Nephron (organoid): ENCODE results near the gene NR3C2.
A peak's percentile ranks its signal among the peaks of the same experiment; 100 is the strongest.

Experiments used
- H3K27ac Mint-ChIP-seq, 3 experiments: 2 replicates each; pipeline ENCODE4 v1.8.0; 2020; ENCODE audit warnings: mixed read lengths in 3 of 3, mild to moderate bottlenecking in 2 of 3, moderate library complexity in 1 of 3
- H3K27me3 Mint-ChIP-seq: 2 replicates; pipeline ENCODE4 v1.8.0; 2021; ENCODE audit warnings: low read depth, mild to moderate bottlenecking, moderate library complexity, mixed read lengths
- H3K36me3 Mint-ChIP-seq: 2 replicates; pipeline ENCODE4 v1.8.0; 2020; ENCODE audit warnings: low read depth, mixed read lengths
- H3K4me1 Mint-ChIP-seq: 2 replicates; pipeline ENCODE4 v1.8.0; 2020; ENCODE audit warnings: mixed read lengths
- H3K4me3 Mint-ChIP-seq, 3 experiments: 2 replicates each; pipeline ENCODE4 v1.8.0; 2020; ENCODE audit warnings: mild to moderate bottlenecking in 3 of 3, mixed read lengths in 3 of 3, moderate library complexity in 2 of 3
- H3K9me3 Mint-ChIP-seq: 2 replicates; pipeline ENCODE4 v1.8.0; 2020; ENCODE audit warnings: mixed read lengths
- TF ChIP-seq, protein P1 (sequence below), 3 experiments: fragments of 200-600 bp; sonication (generic); IDR thresholded peaks; one replicate each; pipeline ENCODE4 v1.5.0; 2021; ENCODE audit warnings: antibody characterized with exemption in 3 of 3; ENCODE audit not compliant: unreplicated experiment in 3 of 3

NR3C2 gene

DNA sequence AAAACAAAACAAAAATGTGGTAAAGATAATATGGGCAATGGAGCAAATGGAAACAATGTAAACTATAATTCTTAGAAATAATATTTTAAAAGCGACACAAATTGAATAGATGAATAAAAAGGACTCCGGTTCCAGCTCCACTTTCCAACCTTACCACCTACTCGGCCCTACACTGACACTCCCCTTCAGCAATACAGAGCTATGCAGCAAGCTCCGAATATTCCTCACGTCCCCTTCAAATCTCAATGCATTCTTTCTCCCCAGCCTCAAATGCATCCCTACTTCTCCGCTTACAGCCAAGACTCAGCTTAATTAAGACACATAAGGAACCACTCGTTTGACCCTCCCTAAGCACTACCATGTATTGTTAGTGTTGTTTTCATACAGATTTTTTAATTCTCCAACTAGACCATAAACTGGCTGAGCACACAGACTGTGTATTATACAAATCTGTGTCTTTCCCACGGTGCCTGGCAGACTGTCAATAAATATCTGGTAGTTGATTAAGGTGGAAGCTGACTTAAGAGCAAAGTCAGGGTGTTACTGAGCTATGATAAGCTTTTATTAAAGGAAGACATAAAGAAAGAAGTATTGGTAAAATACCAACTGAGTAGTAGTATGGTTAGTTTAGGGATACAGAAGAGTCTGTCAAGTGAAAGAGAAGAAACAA lies 219.1 kb downstream of the NR3C2 start:
- no peak overlapping the region for H3K27ac Mint-ChIP-seq
- H3K36me3 Mint-ChIP-seq = no peaks in the 10 kb centered on the region
- H3K27me3 Mint-ChIP-seq = no peaks in the 10 kb centered on the region
- H3K4me3 Mint-ChIP-seq = no peak overlapping the region
- no peaks in the 10 kb centered on the region for H3K4me1 Mint-ChIP-seq
- H3K9me3 Mint-ChIP-seq = no peaks in the 10 kb centered on the region
- TF ChIP-seq, protein P1, sequence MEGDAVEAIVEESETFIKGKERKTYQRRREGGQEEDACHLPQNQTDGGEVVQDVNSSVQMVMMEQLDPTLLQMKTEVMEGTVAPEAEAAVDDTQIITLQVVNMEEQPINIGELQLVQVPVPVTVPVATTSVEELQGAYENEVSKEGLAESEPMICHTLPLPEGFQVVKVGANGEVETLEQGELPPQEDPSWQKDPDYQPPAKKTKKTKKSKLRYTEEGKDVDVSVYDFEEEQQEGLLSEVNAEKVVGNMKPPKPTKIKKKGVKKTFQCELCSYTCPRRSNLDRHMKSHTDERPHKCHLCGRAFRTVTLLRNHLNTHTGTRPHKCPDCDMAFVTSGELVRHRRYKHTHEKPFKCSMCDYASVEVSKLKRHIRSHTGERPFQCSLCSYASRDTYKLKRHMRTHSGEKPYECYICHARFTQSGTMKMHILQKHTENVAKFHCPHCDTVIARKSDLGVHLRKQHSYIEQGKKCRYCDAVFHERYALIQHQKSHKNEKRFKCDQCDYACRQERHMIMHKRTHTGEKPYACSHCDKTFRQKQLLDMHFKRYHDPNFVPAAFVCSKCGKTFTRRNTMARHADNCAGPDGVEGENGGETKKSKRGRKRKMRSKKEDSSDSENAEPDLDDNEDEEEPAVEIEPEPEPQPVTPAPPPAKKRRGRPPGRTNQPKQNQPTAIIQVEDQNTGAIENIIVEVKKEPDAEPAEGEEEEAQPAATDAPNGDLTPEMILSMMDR (IDR thresholded peaks at IDR 0.05; ENCODE audit: unreplicated experiment in 3 of 3) = no peak

DNA sequence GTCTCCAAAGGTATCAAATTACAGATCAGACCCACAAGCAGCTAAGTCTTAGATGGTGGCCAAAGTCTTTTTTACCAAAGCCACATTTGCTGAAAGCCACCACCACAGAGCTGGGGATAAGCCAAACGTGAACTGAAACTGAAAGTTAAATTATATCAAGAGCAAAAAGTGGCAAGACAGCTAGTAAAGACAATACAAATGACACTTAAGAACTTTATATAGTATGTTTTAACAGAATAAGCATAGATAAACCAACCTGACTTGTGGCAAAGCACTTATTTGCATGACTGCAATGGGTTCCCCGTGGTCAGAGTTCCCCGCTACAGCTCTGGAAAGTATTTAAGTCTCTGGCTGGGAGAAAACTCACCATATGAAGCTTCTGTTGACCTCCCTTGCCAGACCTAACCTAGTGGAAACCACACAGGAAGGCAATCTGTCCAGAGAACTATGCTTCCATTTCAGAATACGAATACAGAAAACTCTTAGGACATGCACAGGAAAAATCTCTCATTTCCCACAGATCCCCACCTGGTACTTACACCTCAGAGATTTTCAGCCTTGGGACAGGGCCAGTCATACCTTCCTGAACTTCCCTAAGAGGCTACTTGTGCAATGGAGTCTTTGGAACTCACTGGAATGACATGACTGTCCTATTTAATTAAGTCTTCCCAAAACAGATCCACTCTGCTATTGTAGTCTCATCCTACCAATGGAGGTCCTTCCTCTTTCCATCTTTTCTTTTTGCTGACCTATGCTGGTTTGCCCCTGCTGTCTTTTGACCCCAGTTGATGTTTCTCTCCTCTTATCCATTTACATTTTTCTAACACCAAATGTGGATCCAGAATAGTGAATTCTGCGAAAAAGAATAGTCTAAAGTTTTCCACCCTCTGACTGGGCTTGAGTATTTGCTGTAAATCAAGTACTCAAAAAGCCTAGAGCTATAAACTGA lies 225.1 kb downstream of the NR3C2 start:
- Mint-ChIP-seq H3K36me3 (no peaks in the 10 kb centered on the region), H3K4me3 (no peak overlapping the region), H3K4me1 (peaks cover 34% of the 10 kb centered on the region), H3K9me3 (no peaks in the 10 kb centered on the region), H3K27ac (peak overlapping the region in 1 of 3 experiments; percentile 19), H3K27me3 (no peaks in the 10 kb centered on the region)
- TF ChIP-seq, protein P1 (IDR thresholded peaks at IDR 0.05; ENCODE audit: unreplicated experiment in 3 of 3) = no peak

GRCh38 chr4:148216321-148216720 lies 225.9 kb downstream of the NR3C2 start:
- no peak overlapping the region for H3K27ac Mint-ChIP-seq
- no peaks in the 10 kb centered on the region for H3K36me3 Mint-ChIP-seq
- no peaks in the 10 kb centered on the region for H3K27me3 Mint-ChIP-seq
- no peaks in the 10 kb centered on the region for H3K9me3 Mint-ChIP-seq
- H3K4me3 Mint-ChIP-seq = no peak overlapping the region
- peaks cover 41% of the 10 kb centered on the region for H3K4me1 Mint-ChIP-seq
- TF ChIP-seq, protein P1 (IDR thresholded peaks at IDR 0.05; ENCODE audit: unreplicated experiment in 3 of 3) = no peak

GRCh38 chr4:148215202-148215601 lies 227.0 kb downstream of the NR3C2 start:
- TF ChIP-seq, protein P1 (IDR thresholded peaks at IDR 0.05; ENCODE audit: unreplicated experiment in 3 of 3) = no peak
- no peaks in the 10 kb centered on the region for H3K36me3 Mint-ChIP-seq
- peaks cover 49% of the 10 kb centered on the region for H3K4me1 Mint-ChIP-seq
- peak overlapping the region; percentile 31 to 82 (median 81) for H3K27ac Mint-ChIP-seq
- no peaks in the 10 kb centered on the region for H3K9me3 Mint-ChIP-seq
- H3K4me3 Mint-ChIP-seq = no peak overlapping the region
- H3K27me3 Mint-ChIP-seq = no peaks in the 10 kb centered on the region

- H3K27me3 Mint-ChIP-seq = no peaks in the 10 kb centered on the region
- peak overlapping the region; percentile 31 to 82 (median 81) for H3K27ac Mint-ChIP-seq
- no peaks in the 10 kb centered on the region for H3K9me3 Mint-ChIP-seq
- TF ChIP-seq, protein P1 (IDR thresholded peaks at IDR 0.05; ENCODE audit: unreplicated experiment in 3 of 3) = no peak
- no peaks in the 10 kb centered on the region for H3K36me3 Mint-ChIP-seq
- peak overlapping the region in 1 of 3 experiments; percentile 3 for H3K4me3 Mint-ChIP-seq
- H3K4me1 Mint-ChIP-seq = peaks cover 49% of the 10 kb centered on the region
Observed at GRCh38 chr4:148214529-148215166, 227.6 kb downstream of the NR3C2 start.
